Measurements from ENCODE around the gene CGN.

DNA sequence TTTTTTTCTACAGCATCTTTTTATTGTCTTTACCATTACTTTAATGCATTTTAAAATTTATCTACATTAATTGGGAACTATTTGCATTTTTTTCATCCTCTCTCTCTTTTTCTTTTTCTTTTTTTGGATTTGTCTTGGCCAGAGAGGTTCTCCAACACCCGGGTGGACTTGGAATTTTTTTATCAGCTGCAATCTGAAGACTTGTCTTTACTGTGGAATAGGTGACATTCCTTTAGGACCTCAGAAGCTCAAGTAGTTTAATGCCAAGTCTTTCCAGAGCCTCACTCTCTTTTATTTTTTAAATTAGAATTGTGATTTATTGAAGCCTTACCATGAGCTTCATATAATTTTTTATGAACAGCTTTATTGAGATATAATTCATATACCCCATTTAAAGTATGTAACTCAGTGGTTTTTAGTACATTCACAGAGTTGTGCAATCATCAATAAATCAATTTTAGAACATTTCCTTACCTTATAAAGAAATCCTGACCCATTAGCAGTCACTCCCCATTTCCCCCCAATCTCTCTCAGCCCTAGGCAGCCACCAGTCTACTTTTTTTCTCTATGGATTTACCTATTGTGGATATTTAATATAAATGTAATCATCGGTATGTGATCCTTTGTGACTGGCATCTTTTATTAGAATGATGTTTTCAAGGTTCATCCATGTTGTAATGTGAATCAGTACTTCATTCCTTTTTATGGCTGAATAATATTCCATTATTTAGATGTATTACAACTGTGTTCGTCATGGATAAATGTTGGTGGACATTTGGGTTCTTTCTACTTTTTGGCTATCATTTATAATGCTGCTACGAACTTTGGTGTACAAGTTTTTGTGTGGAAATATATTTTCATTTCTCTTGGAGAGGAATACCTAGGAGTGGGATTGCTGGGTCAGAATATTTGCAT lies 35.1 kb downstream of the CGN start:
- TF ChIP-seq, protein P1, sequence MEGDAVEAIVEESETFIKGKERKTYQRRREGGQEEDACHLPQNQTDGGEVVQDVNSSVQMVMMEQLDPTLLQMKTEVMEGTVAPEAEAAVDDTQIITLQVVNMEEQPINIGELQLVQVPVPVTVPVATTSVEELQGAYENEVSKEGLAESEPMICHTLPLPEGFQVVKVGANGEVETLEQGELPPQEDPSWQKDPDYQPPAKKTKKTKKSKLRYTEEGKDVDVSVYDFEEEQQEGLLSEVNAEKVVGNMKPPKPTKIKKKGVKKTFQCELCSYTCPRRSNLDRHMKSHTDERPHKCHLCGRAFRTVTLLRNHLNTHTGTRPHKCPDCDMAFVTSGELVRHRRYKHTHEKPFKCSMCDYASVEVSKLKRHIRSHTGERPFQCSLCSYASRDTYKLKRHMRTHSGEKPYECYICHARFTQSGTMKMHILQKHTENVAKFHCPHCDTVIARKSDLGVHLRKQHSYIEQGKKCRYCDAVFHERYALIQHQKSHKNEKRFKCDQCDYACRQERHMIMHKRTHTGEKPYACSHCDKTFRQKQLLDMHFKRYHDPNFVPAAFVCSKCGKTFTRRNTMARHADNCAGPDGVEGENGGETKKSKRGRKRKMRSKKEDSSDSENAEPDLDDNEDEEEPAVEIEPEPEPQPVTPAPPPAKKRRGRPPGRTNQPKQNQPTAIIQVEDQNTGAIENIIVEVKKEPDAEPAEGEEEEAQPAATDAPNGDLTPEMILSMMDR (conservative IDR thresholded peaks at IDR 0.05 in 1 of 2, IDR thresholded peaks at IDR 0.05 in 1 of 2; ENCODE audit: low read depth in 1 of 2, low read length in 2 of 2) = no peak
- no peak for TF ChIP-seq EZH2 (IDR thresholded peaks at IDR 0.05; ENCODE audit: low read length, missing control alignments)

Data from fibroblast of lung (primary cell).